ENCODE measurements around the gene PLEKHG3.
A peak's percentile ranks its signal among the peaks of the same experiment; 100 is the strongest.
"Not testable (repeated sequence)": the region's sequence is repeated elsewhere in the genome, so short reads cannot be mapped to it uniquely, and the experiment has no call there.

Gene PLEKHG3

GRCh38 chr14:64688811-64689281 is 15.4 kb upstream of the PLEKHG3 start:
- no peak for DNase-seq

- no peak for DNase-seq
These were observed 14.9 kb upstream of the PLEKHG3 start for GRCh38 chr14:64689289-64689688.

GRCh38 chr14:64690607-64691006 is 13.6 kb upstream of the PLEKHG3 start:
- DNase-seq, result not testable (repeated sequence)

GRCh38 chr14:64691376-64691775 is 12.8 kb upstream of the PLEKHG3 start:
- DNase-seq, result no peak

DNA sequence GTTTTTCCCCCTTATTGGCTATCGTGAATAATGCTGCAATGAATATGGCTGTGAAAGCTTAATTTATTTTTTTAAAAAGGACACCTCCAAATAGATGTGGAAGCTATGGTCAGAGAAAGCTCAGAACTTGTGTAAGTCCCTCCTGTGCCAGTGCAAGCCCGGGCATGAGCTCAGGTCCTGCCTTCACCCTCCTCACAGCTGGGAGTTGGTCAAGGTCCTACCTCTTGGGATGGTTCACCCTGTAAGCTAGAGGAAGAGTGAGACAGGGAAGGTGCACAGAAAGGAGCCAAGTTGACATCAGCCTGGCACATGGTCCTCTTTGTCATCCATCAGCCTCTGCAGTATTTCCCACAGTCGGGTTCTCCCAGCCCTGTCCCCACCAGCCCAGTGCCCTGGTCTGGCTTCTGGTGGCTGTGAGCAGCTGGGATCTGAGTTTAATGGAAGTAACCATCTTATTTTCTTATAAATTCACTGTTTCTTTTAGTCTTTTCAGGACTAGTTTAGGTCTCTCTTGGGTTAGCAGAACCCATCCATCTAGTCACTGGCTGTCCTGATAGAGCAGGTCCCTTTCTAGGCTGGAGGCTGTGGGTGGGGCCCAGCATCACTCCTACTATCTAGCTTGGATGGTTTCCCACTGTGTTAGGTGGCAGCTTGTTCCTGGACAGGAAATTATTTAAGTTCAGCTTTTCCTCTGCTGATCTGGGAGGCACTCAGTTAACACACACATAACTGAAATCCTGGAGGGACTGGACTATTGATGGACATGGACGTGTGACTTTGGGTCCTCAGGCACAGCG is 11.8 kb upstream of the PLEKHG3 start:
- no peak for DNase-seq

DNA sequence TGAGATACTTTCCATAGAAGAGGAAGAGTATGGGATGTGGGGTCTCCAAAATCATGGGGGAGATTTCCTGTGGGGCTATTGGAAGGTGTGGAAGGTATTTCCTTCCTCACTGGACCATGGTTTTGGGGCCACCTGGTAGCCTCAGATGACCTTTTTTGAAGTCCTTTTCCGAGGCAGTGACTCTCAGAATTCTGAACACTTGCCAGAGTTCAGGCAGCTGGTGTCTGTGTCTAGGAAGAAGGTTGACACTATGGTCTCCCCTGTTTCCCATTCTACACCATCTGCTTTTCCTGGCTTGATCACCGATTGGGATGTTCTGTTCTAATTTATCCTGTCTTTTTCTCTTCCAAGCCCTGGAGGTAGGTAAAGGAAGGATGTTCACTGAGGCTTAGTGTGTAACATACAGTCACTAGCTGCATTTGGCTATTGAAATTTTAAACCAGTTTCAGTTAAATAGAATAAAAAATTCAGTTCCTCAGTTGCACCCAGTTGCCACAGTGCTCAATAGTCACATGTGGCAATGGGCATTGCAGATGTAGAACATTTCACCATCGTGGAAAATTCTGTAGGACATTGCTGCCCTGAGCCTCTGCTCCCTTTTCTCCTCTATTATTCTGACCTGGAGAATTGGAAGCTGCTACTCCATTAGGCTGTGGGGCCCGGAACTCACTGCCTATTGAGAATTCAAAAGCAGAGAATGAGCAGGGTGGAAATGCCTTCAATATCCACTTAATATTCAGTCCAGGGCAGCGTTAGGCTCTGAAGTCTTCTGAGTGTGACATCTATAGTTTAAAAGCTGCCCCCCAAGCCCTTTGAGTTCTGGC is 11.0 kb upstream of the PLEKHG3 start:
- no peak for DNase-seq

- DNase-seq, result no peak
These were observed 10.4 kb upstream of the PLEKHG3 start for GRCh38 chr14:64693810-64694165.

DNA sequence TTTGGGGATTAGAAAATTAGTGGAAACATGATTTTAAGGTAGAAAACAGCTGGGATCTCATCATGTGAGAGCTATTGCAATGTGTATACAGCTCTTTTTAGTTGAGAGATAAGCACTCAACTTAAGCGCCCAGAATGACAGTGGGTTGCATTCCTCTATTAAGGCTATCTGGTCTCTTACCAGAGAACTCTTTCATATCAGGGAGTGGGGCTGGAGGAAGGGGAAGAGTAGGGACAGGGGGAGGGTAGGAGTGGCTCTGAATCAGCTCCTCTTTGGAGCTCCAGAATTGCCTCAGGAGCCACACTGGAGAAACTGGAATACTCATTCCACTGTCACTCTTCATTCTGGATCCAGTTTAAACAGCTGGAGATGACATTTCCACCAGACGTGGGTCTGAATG is 9.2 kb upstream of the PLEKHG3 start:
- DNase-seq, result no peak

- DNase-seq, result no peak
These were observed 7.8 kb upstream of the PLEKHG3 start for GRCh38 chr14:64696355-64696857.

- DNase-seq, result peak; percentile 75 to 90
These were observed 5.3 kb upstream of the PLEKHG3 start for GRCh38 chr14:64698903-64699302.

DNA sequence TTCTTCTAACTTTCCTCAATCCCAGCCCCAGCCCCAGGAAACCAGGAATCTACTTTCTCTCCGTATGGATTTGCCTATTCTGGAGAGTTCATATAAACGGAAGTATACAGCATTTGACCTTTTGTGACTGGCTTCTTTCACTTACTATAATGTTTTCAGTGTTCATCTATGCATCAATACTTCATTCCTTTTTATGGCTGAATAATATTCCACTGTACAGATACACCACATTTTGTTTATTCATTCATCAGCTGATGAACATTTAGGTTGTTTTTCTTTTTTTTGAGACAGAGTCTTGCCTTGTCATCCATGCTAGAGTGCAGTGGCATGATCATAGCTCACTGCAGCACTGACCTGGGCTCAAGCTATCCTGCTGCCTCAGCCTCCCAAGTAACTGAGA is 3.9 kb upstream of the PLEKHG3 start:
- DNase-seq, result no peak

DNA sequence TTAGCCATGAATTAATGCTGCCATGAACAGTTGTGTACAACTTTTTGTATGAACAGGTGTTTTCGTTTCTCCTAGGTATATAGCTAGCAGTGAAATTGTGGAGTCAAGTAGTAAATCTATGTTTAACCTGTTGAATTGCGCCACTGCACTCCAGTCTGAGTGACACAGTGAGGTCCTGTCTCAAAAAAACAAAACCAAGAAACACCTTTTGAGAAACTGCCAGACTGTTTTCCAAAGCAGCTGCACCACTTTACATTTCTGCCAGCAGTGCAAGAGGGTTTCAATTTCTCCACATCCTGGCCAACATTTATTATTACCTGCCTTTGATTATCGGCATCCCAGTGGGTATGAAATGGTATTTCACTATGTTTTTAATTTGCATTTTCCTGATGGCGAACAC is 3.3 kb upstream of the PLEKHG3 start:
- DNase-seq, result no peak

GRCh38 chr14:64701660-64702059 is 2.6 kb upstream of the PLEKHG3 start:
- no peak for DNase-seq

GRCh38 chr14:64702493-64703394 is 1.5 kb upstream of the PLEKHG3 start:
- no peak for DNase-seq

DNA sequence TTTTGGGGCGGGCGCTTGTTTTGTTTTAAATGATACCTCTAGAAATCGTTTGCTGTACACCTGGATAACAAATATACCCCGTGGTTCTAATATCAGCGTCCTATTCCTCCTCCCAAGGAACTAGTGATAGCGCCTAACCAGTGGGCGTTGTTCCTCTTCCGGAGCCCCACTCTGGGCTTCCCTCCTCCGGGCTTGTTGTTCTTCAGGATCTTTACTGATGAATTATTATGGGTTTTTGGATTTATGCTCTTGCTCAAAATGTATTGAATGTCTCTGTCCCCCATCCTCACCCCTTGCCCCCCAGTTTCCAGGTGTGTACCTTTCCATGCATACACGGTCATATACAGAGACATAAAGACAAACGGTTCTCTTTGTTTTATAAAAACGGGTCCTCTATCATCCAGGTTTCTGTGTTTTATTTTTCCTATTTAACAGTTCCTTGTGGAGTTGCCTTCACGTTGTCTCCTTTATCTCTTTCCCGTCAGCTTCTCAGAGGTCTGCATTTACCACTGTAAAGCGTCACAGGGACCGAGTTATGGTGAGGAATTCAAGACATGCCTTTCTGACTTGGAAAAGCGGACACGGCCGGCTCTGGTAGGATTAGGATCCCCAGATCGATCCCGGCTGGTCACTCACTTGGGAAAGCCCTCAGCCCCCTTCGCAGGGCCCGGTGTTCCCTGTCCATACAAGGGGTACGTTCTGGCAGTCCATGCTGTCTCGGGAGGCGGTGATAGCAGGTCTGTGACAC is 655 bp upstream of the PLEKHG3 start:
- DNase-seq, result no peak

GRCh38 chr14:64704743-64705380 is 638 bp downstream of the PLEKHG3 start:
- no peak for DNase-seq

DNA sequence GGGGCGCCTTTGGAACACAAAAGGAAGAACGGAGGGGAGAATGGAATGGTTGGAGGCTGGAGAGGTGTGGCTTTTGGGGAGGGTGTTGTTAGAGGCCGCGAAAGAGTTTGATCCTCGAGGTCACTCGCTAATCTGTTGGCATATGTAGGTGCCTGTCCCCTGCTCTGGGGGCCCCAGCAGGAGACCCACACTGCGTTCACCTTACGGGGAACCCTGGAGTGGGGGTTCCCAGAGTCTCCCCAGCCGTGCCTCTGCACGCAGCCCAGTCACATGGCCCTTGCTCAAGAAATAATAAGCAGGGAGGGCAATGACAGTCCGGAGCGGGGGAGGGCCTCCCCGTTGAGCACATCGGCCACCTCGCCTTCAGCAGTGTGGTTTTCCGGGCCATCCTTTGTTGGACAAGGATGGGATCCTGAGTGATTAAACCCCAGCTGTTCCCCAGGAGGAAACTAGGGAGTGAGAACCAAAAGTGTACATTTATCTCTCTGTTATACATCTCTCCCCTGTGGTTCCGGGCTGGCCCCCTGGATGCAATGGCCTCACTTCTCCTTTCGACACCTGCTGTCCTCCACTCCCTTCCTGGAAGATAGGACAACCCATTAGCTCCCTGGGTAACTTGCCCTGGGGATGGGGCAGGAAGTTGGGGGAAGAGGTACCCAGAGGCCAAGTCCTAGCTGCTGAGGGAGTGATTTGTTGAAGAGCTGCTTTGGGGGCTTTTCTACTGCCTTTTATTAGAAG is 1.3 kb downstream of the PLEKHG3 start:
- DNase-seq, result peak; percentile 27 to 38

DNA sequence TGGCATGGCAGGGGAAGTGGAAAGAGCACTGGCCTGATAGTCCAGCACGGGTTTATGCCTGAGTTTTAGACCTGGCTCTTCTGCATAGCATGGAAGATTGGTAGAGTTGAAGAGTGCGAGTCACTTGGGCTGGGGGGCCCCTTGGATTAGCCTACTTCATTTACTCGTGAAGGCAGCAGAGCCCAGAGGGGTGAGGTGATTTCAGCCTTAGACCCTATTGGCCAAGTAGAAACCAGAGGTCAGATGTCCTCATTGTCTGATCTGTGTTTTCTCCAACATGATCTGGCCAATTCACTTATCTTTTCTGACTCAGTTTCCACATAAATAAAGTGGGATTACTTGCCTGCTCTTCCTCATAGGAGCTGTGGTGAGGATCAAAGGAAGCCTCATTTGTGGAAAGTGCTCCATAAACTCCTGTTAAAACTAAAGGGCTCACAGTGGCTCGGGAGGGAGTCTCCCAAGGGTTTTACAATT is 1.9 kb downstream of the PLEKHG3 start:
- no peak for DNase-seq

DNA sequence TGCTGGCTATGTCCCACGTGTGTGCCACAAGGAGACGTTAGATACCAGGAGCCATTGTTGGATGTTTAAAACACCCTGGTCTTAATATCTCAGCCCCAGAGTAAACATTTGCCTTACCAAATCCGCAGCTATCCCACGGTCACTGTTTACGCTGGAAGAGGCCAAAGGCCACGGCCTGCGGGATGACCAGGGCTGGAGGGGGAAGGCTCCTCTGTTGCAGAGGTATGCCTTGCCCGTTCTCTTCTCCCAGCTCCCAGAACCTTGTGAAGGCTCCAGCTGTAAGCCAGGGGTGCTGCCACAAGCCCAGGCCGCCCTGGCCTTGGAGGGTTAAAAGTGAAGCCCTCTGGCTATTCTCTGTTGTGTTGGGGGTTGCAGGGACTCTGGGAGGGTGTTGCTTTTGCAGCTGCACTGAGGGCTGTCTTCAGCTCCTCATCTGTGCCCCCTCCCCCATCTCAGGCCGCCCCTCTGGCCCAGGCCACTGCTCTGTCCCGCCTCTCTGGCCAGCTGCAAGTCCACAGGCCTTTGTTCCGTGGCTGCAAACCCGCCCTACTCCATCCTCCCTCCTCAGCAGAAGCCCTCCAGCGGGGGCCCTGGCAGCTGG is 2.5 kb downstream of the PLEKHG3 start:
- DNase-seq, result no peak

- peak; percentile 22 to 38 for DNase-seq
These were observed 3.4 kb downstream of the PLEKHG3 start for GRCh38 chr14:64707661-64708060.

Measured in AML-193 (cell line).